Peyer's patch (tissue), 4 donors: Measurements from ENCODE around the gene TTC39C.

Source experiments
- POLR2A ChIP-seq, 2 donors: fragments of 450-650 bp; IDR thresholded peaks; one replicate each; pipeline ENCODE4 v1.5.1; 2017; ENCODE audit warnings: antibody characterized with exemption in 2 of 2, mild to moderate bottlenecking in 2 of 2, moderate library complexity in 2 of 2
- TF ChIP-seq, protein P1 (sequence below), 6 experiments: fragments of 450-650 bp in 4 of 6; fragments of 200-600 bp in 2 of 6; sonication (generic) in 1 of 6; IDR thresholded peaks; one replicate each; pipeline ENCODE4 v1.5.1; 2017 to 2019; ENCODE audit warnings: antibody characterized with exemption in 6 of 6, mild to moderate bottlenecking in 3 of 6, moderate library complexity in 1 of 6

DNA sequence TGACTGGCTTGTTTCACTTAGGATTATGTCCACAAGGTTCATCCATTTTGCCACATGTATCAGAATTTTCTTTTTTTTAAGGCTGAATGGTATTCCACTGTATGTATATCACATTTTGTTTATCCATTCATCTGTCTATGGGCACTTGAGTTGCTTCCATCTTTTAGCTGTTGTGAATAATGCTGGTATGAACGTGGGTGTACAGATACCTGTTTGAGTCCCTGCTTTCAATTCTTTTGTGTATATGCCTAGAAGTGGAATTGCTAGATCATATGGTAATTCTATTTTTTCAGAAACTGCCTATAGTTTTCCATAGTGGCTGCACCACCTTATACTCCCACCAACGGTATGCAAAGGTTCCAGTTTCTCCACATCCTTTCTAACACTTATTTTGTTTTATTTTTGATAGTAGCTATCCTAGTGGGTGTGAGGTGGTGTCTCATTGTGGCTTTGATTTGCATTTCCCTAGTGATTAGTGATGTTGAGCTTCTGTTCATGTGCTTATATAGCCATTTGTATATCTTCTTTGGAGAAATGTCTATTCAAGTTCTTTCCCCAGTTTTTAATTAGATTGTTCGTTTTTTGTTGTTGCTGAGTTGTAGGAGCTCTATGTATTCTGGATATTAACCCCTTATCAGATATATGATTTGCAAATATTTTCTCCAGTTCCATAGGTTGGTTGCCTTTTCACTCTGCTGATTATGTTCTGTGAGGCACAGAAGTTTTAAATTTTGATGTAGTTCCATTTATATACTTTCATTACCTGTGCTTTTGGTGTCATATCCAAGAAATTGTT lies 40.7 kb downstream of the TTC39C start:
- TF ChIP-seq, protein P1, sequence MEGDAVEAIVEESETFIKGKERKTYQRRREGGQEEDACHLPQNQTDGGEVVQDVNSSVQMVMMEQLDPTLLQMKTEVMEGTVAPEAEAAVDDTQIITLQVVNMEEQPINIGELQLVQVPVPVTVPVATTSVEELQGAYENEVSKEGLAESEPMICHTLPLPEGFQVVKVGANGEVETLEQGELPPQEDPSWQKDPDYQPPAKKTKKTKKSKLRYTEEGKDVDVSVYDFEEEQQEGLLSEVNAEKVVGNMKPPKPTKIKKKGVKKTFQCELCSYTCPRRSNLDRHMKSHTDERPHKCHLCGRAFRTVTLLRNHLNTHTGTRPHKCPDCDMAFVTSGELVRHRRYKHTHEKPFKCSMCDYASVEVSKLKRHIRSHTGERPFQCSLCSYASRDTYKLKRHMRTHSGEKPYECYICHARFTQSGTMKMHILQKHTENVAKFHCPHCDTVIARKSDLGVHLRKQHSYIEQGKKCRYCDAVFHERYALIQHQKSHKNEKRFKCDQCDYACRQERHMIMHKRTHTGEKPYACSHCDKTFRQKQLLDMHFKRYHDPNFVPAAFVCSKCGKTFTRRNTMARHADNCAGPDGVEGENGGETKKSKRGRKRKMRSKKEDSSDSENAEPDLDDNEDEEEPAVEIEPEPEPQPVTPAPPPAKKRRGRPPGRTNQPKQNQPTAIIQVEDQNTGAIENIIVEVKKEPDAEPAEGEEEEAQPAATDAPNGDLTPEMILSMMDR (IDR thresholded peaks at IDR 0.05): no peak
- no peak for TF ChIP-seq POLR2A (IDR thresholded peaks at IDR 0.05)
